Right atrium auricular region (tissue), 2 donors: Measurements from ENCODE around the gene PFDN1. TPM values are rescaled to one million over a fixed set of nuclear protein-coding genes. Genes with fewer than 3 reads are reported as not detected.
A peak's percentile ranks its signal among the peaks of the same experiment; 100 is the strongest.

ENCODE experiments used
- DNase-seq: peaks from one replicate; pipeline ENCODE4 v3.0.0-alpha.2; 2019; ENCODE audit warnings: low spot score
- H3K27ac ChIP-seq, 2 donors: fragments of 200-600 bp; sonication (generic); 1 replicate in 1 of 2; 2 replicates in 1 of 2; pipeline ENCODE4 v1.5.1; 2016 to 2019
- H3K27me3 ChIP-seq, 2 donors: fragments of 200-600 bp; sonication (generic); one replicate each; pipeline versions ENCODE4 v1.5.1 to v1.6.0; 2017 to 2019
- H3K36me3 ChIP-seq: fragments of 200-600 bp; sonication (generic); one replicate; pipeline ENCODE4 v1.5.1; 2016
- H3K4me1 ChIP-seq, 2 donors: fragments of 200-600 bp; sonication (generic); one replicate each; pipeline versions ENCODE4 v1.5.1 to v1.6.0; 2017 to 2019
- H3K4me3 ChIP-seq, 2 donors: fragments of 200-600 bp; sonication (generic); 1 replicate in 1 of 2; 2 replicates in 1 of 2; pipeline ENCODE4 v1.5.1; 2017 to 2019; ENCODE audit warnings: mild to moderate bottlenecking in 1 of 2, moderate library complexity in 1 of 2
- H3K9me3 ChIP-seq, 2 donors: fragments of 200-600 bp; sonication (generic); one replicate each; pipeline ENCODE4 v1.5.1; 2019
- total RNA-seq, 2 donors: library from RNA; depleted of rRNA; stranded (reverse); fragments of >200 nt; gene quantifications; one replicate each; pipeline ENCODE4 v1.1.0, GENCODE V29; 2016
- TF ChIP-seq, protein P1 (sequence below), 2 donors: fragments of 200-600 bp; sonication (generic); IDR thresholded peaks; one replicate each; pipeline ENCODE4 v1.5.1; 2019; ENCODE audit warnings: antibody characterized with exemption in 2 of 2

Gene PFDN1
- total RNA-seq, 2 donors from 2014 or later = 80.4 to 123 TPM

GRCh38 chr5:140341591-140341990 lies 38.7 kb upstream of the PFDN1 start:
- no peaks in the 10 kb centered on the region for H3K27me3 ChIP-seq
- no peaks in the 10 kb centered on the region for H3K9me3 ChIP-seq
- TF ChIP-seq, protein P1, sequence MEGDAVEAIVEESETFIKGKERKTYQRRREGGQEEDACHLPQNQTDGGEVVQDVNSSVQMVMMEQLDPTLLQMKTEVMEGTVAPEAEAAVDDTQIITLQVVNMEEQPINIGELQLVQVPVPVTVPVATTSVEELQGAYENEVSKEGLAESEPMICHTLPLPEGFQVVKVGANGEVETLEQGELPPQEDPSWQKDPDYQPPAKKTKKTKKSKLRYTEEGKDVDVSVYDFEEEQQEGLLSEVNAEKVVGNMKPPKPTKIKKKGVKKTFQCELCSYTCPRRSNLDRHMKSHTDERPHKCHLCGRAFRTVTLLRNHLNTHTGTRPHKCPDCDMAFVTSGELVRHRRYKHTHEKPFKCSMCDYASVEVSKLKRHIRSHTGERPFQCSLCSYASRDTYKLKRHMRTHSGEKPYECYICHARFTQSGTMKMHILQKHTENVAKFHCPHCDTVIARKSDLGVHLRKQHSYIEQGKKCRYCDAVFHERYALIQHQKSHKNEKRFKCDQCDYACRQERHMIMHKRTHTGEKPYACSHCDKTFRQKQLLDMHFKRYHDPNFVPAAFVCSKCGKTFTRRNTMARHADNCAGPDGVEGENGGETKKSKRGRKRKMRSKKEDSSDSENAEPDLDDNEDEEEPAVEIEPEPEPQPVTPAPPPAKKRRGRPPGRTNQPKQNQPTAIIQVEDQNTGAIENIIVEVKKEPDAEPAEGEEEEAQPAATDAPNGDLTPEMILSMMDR (IDR thresholded peaks at IDR 0.05) = no peak
- peak overlapping the region in 1 of 2 donors; percentile 13 for H3K4me3 ChIP-seq
- H3K27ac ChIP-seq = peak overlapping the region; percentile 75 to 91
- H3K4me1 ChIP-seq = peaks cover 0 to 84% of the 10 kb centered on the region in 2 donors
- no peak for DNase-seq
- H3K36me3 ChIP-seq = peaks cover 7% of the 10 kb centered on the region

GRCh38 chr5:140340605-140341121 lies 37.8 kb upstream of the PFDN1 start:
- DNase-seq = no peak
- Histone ChIP-seq H3K9me3 (no peaks in the 10 kb centered on the region), H3K27me3 (no peaks in the 10 kb centered on the region), H3K36me3 (peaks cover 11% of the 10 kb centered on the region), H3K4me1 (peaks cover 0 to 92% of the 10 kb centered on the region in 2 donors), H3K27ac (peak overlapping the region; percentile 75 to 91), H3K4me3 (no peak overlapping the region)
- TF ChIP-seq, protein P1 (IDR thresholded peaks at IDR 0.05) = no peak

DNA sequence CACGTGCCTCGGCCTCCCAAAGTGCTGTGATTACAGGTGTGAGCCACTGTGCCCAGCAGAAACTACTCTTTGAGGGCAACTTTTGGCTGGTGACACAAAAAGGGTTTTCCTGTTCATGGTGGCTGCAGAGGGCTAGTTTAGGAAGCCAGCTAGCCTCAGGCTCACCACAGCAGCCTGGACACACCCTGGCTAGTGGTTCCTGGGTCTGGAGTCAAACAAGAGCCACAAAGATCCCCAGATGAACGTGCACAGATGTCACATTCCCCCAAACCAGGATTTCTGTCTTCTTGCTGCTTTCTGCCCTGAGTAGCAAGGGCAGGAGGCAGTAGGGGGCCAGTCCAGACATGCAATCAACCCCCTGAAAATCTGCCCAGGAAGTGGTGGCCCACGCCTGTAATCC lies 36.7 kb upstream of the PFDN1 start:
- TF ChIP-seq, protein P1 (IDR thresholded peaks at IDR 0.05) = no peak
- no peak for DNase-seq
- Histone ChIP-seq H3K4me3 (no peak overlapping the region), H3K4me1 (peaks cover 0 to 85% of the 10 kb centered on the region in 2 donors), H3K9me3 (no peaks in the 10 kb centered on the region), H3K27me3 (no peaks in the 10 kb centered on the region), H3K36me3 (peaks cover 16% of the 10 kb centered on the region), H3K27ac (no peak overlapping the region)

DNA sequence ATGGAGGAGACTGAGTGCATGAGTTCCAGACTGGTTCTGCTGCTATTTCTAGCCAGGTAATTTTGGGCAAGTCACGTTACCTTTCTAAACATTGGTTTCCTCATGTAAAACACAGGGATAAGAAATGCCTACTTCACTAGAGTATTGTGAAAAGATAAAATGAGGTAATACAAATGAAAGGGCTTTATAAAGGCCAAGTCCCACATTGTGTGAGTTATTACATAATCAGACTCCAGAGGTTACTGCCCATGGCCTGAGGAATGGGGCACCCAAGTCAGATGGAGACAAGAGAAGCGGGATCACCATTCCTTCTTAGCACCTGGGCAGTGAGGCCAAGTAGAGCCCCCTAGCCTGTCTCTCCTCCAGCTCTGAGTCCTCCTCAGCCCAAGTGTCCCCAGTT lies 36.0 kb upstream of the PFDN1 start:
- DNase-seq = no peak
- Histone ChIP-seq H3K9me3 (no peaks in the 10 kb centered on the region), H3K4me3 (no peak overlapping the region), H3K27ac (peak overlapping the region in 1 of 2 donors; percentile 42), H3K4me1 (peaks cover 0 to 78% of the 10 kb centered on the region in 2 donors), H3K27me3 (no peaks in the 10 kb centered on the region), H3K36me3 (peaks cover 23% of the 10 kb centered on the region)
- TF ChIP-seq, protein P1 (IDR thresholded peaks at IDR 0.05) = no peak

- peak overlapping the region in 1 of 2 donors; percentile 42 for H3K27ac ChIP-seq
- no peaks in the 10 kb centered on the region for H3K9me3 ChIP-seq
- no peaks in the 10 kb centered on the region for H3K27me3 ChIP-seq
- no peak overlapping the region for H3K4me3 ChIP-seq
- DNase-seq = no peak
- TF ChIP-seq, protein P1 (IDR thresholded peaks at IDR 0.05) = no peak
- H3K4me1 ChIP-seq = peaks cover 0 to 75% of the 10 kb centered on the region in 2 donors
- peaks cover 29% of the 10 kb centered on the region for H3K36me3 ChIP-seq
Measured at GRCh38 chr5:140338336-140338735, 35.4 kb upstream of the PFDN1 start.

GRCh38 chr5:140337880-140338279 lies 35.0 kb upstream of the PFDN1 start:
- Histone ChIP-seq H3K9me3 (no peaks in the 10 kb centered on the region), H3K27me3 (no peaks in the 10 kb centered on the region), H3K27ac (peak overlapping the region; percentile 20 to 42), H3K4me3 (no peak overlapping the region), H3K4me1 (peaks cover 0 to 70% of the 10 kb centered on the region in 2 donors), H3K36me3 (peaks cover 34% of the 10 kb centered on the region)
- DNase-seq = no peak
- TF ChIP-seq, protein P1 (IDR thresholded peaks at IDR 0.05) = no peak
